T-cell (primary cell): Measurements from ENCODE around the gene TAGLN3. TPM values are rescaled to one million over a fixed set of nuclear protein-coding genes. Genes with fewer than 3 reads are reported as not detected.
A peak's percentile ranks its signal among the peaks of the same experiment; 100 is the strongest.

Source experiments
- ATAC-seq, 4 experiments: fragments of 200-7000 bp in 3 of 4; fragments of 150-1000 bp in 1 of 4; cut with Tn5 transposase; replicated peaks in 1 of 4; 1 replicate in 3 of 4; 2 replicates in 1 of 4; pipeline ENCODE4 v1.10.0; 2021; ENCODE audit warnings: moderate library complexity in 3 of 4, mild to moderate bottlenecking in 2 of 4, moderate number of reproducible peaks in 1 of 4
- CTCF ChIA-PET, 2 donors: fragments of 300-600 bp; sonication (Branson Sonifier 250); formaldehyde crosslinking; loops; one replicate each; lab custom pipeline; 2022; ENCODE audit warnings: antibody characterized with exemption in 2 of 2; lab: Charles Lee
- POLR2A ChIA-PET, 2 donors: fragments of 300-600 bp; sonication (Branson Sonifier 250); formaldehyde crosslinking; loops; one replicate each; lab custom pipeline; 2022; ENCODE audit warnings: antibody characterized with exemption in 2 of 2; lab: Charles Lee
- DNase-seq, 35 experiments: peaks; one replicate each; pipeline versions ENCODE4 v3.0.0 to v3.0.0-alpha.2; 2013 to 2023
- H3K27ac ChIP-seq: one replicate; pipeline ENCODE4 v1.5.1; 2013; ENCODE audit warnings: low read length
- H3K27me3 ChIP-seq, 2 experiments: replicated peaks in 1 of 2; 1 replicate in 1 of 2; 2 replicates in 1 of 2; pipeline versions ENCODE4 v1.6.1 to v1.7.0; 2013; ENCODE audit warnings: low read length in 1 of 2, mixed read lengths in 1 of 2; ENCODE audit not compliant: control insufficient read depth in 2 of 2, insufficient read depth in 2 of 2; ENCODE audit errors: extremely low read depth in 1 of 2
- H3K36me3 ChIP-seq, 2 donors: 1 replicate in 1 of 2; 2 replicates in 1 of 2; pipeline versions ENCODE4 v1.6.1 to v1.7.0; 2013; ENCODE audit warnings: low read length in 1 of 2; ENCODE audit not compliant: control insufficient read depth in 2 of 2, insufficient read depth in 1 of 2; ENCODE audit errors: extremely low read depth in 1 of 2
- H3K4me1 ChIP-seq, 2 experiments: 1 replicate in 1 of 2; 2 replicates in 1 of 2; pipeline versions ENCODE4 v1.6.1 to v1.7.0; 2013; ENCODE audit warnings: low read length in 2 of 2, mixed read lengths in 1 of 2; ENCODE audit not compliant: insufficient read depth in 2 of 2, control insufficient read depth in 1 of 2; ENCODE audit errors: extremely low read depth in 1 of 2
- H3K4me3 ChIP-seq, 2 donors: 1 replicate in 1 of 2; 2 replicates in 1 of 2; pipeline versions ENCODE4 v1.5.1 to v1.7.0; 2013; ENCODE audit warnings: mild to moderate bottlenecking in 2 of 2, low read length in 1 of 2, moderate library complexity in 1 of 2; ENCODE audit not compliant: control insufficient read depth in 1 of 2; ENCODE audit errors: extremely low read depth in 1 of 2
- H3K9me3 ChIP-seq: 2 replicates; pipeline ENCODE4 v1.7.0; 2013
- H3K27ac Mint-ChIP-seq, 2 donors: one replicate each; pipeline ENCODE4 v1.8.0; 2020 to 2021; ENCODE audit warnings: mild to moderate bottlenecking in 2 of 2, mixed read lengths in 2 of 2
- H3K27me3 Mint-ChIP-seq, 2 donors: one replicate each; pipeline ENCODE4 v1.8.0; 2021 to 2022; ENCODE audit warnings: mixed read lengths in 2 of 2
- H3K36me3 Mint-ChIP-seq: one replicate; pipeline ENCODE4 v1.8.0; 2021; ENCODE audit warnings: mixed read lengths
- H3K4me1 Mint-ChIP-seq, 3 donors: one replicate each; pipeline ENCODE4 v1.8.0; 2020 to 2022; ENCODE audit warnings: mixed read lengths in 3 of 3, mild to moderate bottlenecking in 1 of 3
- H3K4me3 Mint-ChIP-seq, 3 donors: one replicate each; pipeline ENCODE4 v1.8.0; 2020 to 2022; ENCODE audit warnings: mild to moderate bottlenecking in 3 of 3, mixed read lengths in 3 of 3, moderate library complexity in 3 of 3
- H3K9me3 Mint-ChIP-seq, 3 donors: one replicate each; pipeline ENCODE4 v1.8.0; 2020 to 2022; ENCODE audit warnings: mixed read lengths in 3 of 3
- WGBS: methylation state at CpG from one replicate; pipeline ENCODE4 v1.1.5; 2013; ENCODE audit warnings: missing lambda C conversion rate; ENCODE audit not compliant: insufficient coverage; 5-methylcytosine and 5-hydroxymethylcytosine counted together
- total RNA-seq, 35 experiments: library from RNA in 6 of 35; stranded (reverse) in 6 of 35; fragments of 120-200 nt in 1 of 35; gene quantifications; one replicate each; pipeline versions ENCODE4 v1.2.1 to v1.2.4 and lab custom pipeline; 2013 to 2026

Gene TAGLN3
- total RNA-seq, 5 donors from 2014 or later (not counting 1 experiment from before 2014, with no cell fraction given): not detected

GRCh38 chr3:112041321-112041720 is 42.6 kb downstream of the TAGLN3 start:
- Histone ChIP-seq H3K27me3 (no peaks in the 10 kb centered on the region), H3K9me3 (no peaks in the 10 kb centered on the region), H3K4me3 (no peak overlapping the region), H3K27ac (no peak overlapping the region), H3K4me1 (no peaks in the 10 kb centered on the region), H3K36me3 (no peaks in the 10 kb centered on the region)
- ATAC-seq (no peak), DNase-seq (no peak)
- CTCF ChIA-PET: interaction anchor here in 1 of 2 donors (0.6 to 1.5 kb wide), 4 partner anchors 10 to 798 kb away, joined by 3 to 4 read pairs (median 3); no protein-coding TSS in a partner anchor
- peaks cover 0 to 4% of the 10 kb centered on the region in 2 donors for H3K27me3 Mint-ChIP-seq
- H3K4me3 Mint-ChIP-seq: no peak overlapping the region
- no peaks in the 10 kb centered on the region for H3K36me3 Mint-ChIP-seq
- peaks cover 0 to 3% (median 0%) of the 10 kb centered on the region in 3 donors for H3K9me3 Mint-ChIP-seq
- no peaks in the 10 kb centered on the region for H3K4me1 Mint-ChIP-seq
- no peak overlapping the region for H3K27ac Mint-ChIP-seq
- POLR2A ChIA-PET: no interaction called here

- Mint-ChIP-seq H3K27ac (no peak overlapping the region), H3K27me3 (peaks cover 0 to 4% of the 10 kb centered on the region in 2 donors), H3K9me3 (no peaks in the 10 kb centered on the region), H3K4me3 (no peak overlapping the region), H3K36me3 (no peaks in the 10 kb centered on the region), H3K4me1 (no peaks in the 10 kb centered on the region)
- ATAC-seq (no peak), DNase-seq (no peak)
- H3K4me1 ChIP-seq: no peaks in the 10 kb centered on the region
- H3K9me3 ChIP-seq: no peaks in the 10 kb centered on the region
- no peaks in the 10 kb centered on the region for H3K36me3 ChIP-seq
- POLR2A ChIA-PET: no interaction called here
- no peaks in the 10 kb centered on the region for H3K27me3 ChIP-seq
- CTCF ChIA-PET: interaction anchor here (0.5 to 1.5 kb wide), 20 partner anchors 8 to 1369 kb away, joined by 3 to 13 read pairs (median 3); partner anchors contain the start of genes ABHD10 (in 1 of the 2) and TMPRSS7 (in 1 of the 2)
- H3K27ac ChIP-seq: no peak overlapping the region
- 100% methylated on average over 2 of the region's 6 CpGs for WGBS
- no peak overlapping the region for H3K4me3 ChIP-seq
Measured at GRCh38 chr3:112042842-112043280, 44.1 kb downstream of the TAGLN3 start.

GRCh38 chr3:112043621-112044201 is 45.0 kb downstream of the TAGLN3 start:
- WGBS: 8% methylated on average over 6 of the region's 7 CpGs

GRCh38 chr3:112046599-112046998 is 47.9 kb downstream of the TAGLN3 start:
- no peak for DNase-seq
- CTCF ChIA-PET: no interaction called here

More at GRCh38 chr3:112043621-112044201, 45.0 kb downstream of the TAGLN3 start:
- peaks cover 0 to 4% of the 10 kb centered on the region in 2 donors for H3K27me3 Mint-ChIP-seq
- ChIA-PET POLR2A (no interaction called here), CTCF (interaction anchor here (0.5 to 1.6 kb wide), 22 partner anchors 9 to 1368 kb away, joined by 3 to 13 read pairs (median 3); partner anchors contain the start of genes ABHD10 (in 1 of the 2) and TMPRSS7 (in 1 of the 2))
- Histone ChIP-seq H3K4me1 (no peaks in the 10 kb centered on the region), H3K27ac (no peak overlapping the region), H3K36me3 (no peaks in the 10 kb centered on the region), H3K4me3 (no peak overlapping the region), H3K27me3 (no peaks in the 10 kb centered on the region), H3K9me3 (no peaks in the 10 kb centered on the region)
- no peaks in the 10 kb centered on the region for H3K36me3 Mint-ChIP-seq
- no peaks in the 10 kb centered on the region for H3K4me1 Mint-ChIP-seq
- H3K27ac Mint-ChIP-seq: no peak overlapping the region
- ATAC-seq (peak; percentile 88 to 97 (median 90)), DNase-seq (peak in 34 of 35 experiments; percentile 9 to 76 (median 31))
- H3K9me3 Mint-ChIP-seq: no peaks in the 10 kb centered on the region
- no peak overlapping the region for H3K4me3 Mint-ChIP-seq

GRCh38 chr3:112047264-112047663 is 48.5 kb downstream of the TAGLN3 start:
- H3K9me3 ChIP-seq: no peaks in the 10 kb centered on the region
- ChIA-PET POLR2A (no interaction called here), CTCF (no interaction called here)
- H3K27ac Mint-ChIP-seq: no peak overlapping the region
- H3K9me3 Mint-ChIP-seq: no peaks in the 10 kb centered on the region
- H3K4me1 Mint-ChIP-seq: no peaks in the 10 kb centered on the region
- H3K36me3 Mint-ChIP-seq: no peaks in the 10 kb centered on the region
- H3K27ac ChIP-seq: no peak overlapping the region
- no peaks in the 10 kb centered on the region for H3K27me3 Mint-ChIP-seq
- DNase-seq: no peak
- whole genome bisulfite sequencing: no CpG with 5 or more reads among the region's 1 CpG
- ATAC-seq: no peak
- H3K36me3 ChIP-seq: no peaks in the 10 kb centered on the region
- no peak overlapping the region for H3K4me3 ChIP-seq
- no peak overlapping the region for H3K4me3 Mint-ChIP-seq
- H3K4me1 ChIP-seq: no peaks in the 10 kb centered on the region
- H3K27me3 ChIP-seq: no peaks in the 10 kb centered on the region

More at GRCh38 chr3:112046599-112046998, 47.9 kb downstream of the TAGLN3 start:
- Mint-ChIP-seq H3K36me3 (no peaks in the 10 kb centered on the region), H3K27ac (no peak overlapping the region), H3K9me3 (no peaks in the 10 kb centered on the region), H3K4me1 (no peaks in the 10 kb centered on the region), H3K4me3 (no peak overlapping the region), H3K27me3 (no peaks in the 10 kb centered on the region)
- no CpG with 5 or more reads among the region's 4 CpGs for WGBS
- Histone ChIP-seq H3K27ac (no peak overlapping the region), H3K9me3 (no peaks in the 10 kb centered on the region), H3K4me3 (no peak overlapping the region), H3K4me1 (no peaks in the 10 kb centered on the region), H3K27me3 (no peaks in the 10 kb centered on the region), H3K36me3 (no peaks in the 10 kb centered on the region)
- POLR2A ChIA-PET: no interaction called here
- no peak for ATAC-seq

GRCh38 chr3:112048911-112049310 is 50.2 kb downstream of the TAGLN3 start:
- 95% methylated on average over 7 of the region's 8 CpGs for WGBS
- ChIA-PET CTCF (no interaction called here), POLR2A (no interaction called here)
- no peaks in the 10 kb centered on the region for H3K9me3 Mint-ChIP-seq
- peaks cover 0 to 2% of the 10 kb centered on the region in 2 donors for H3K27me3 Mint-ChIP-seq
- H3K36me3 Mint-ChIP-seq: no peaks in the 10 kb centered on the region
- H3K9me3 ChIP-seq: no peaks in the 10 kb centered on the region
- no peaks in the 10 kb centered on the region for H3K27me3 ChIP-seq
- DNase-seq (no peak), ATAC-seq (no peak)
- no peak overlapping the region for H3K4me3 ChIP-seq
- H3K27ac Mint-ChIP-seq: no peak overlapping the region
- H3K36me3 ChIP-seq: no peaks in the 10 kb centered on the region
- H3K27ac ChIP-seq: no peak overlapping the region
- no peaks in the 10 kb centered on the region for H3K4me1 Mint-ChIP-seq
- H3K4me1 ChIP-seq: no peaks in the 10 kb centered on the region
- H3K4me3 Mint-ChIP-seq: no peak overlapping the region
